Right ventricle myocardium superior (tissue), 1 donor: ENCODE results near the gene RAB1A. TPM values are rescaled to one million over a fixed set of nuclear protein-coding genes. Genes with fewer than 3 reads are reported as not detected.
"Not testable (repeated sequence)": the region's sequence is repeated elsewhere in the genome, so short reads cannot be mapped to it uniquely, and the experiment has no call there.

Source experiments
- ATAC-seq: fragments of 200-7000 bp; cut with Tn5 transposase; one replicate; pipeline ENCODE4 v1.9.1; 2020; ENCODE audit warnings: mild to moderate bottlenecking; ENCODE audit not compliant: poor library complexity
- DNase-seq: peaks from one replicate; pipeline ENCODE4 v3.0.0-alpha.2; 2020
- intact Hi-C: fragments of 100-400 bp; cut with DNase I; formaldehyde crosslinking; loops from one replicate; pipeline ENCODE4 v1.11.2; 2022
- long read RNA-seq: library from polyadenylated mRNA; unstranded; transcript quantifications from one replicate; pipeline ENCODE4 v2.0.0, GENCODE V29; 2021
- total RNA-seq: library from RNA; stranded (reverse); fragmentation: NEBNext Ultra II Directional; extraction: Animal tissue kit (Norgen Biotek cat#: 25700); gene quantifications from one replicate; pipeline ENCODE4 v1.2.1, GENCODE V29; 2021
- donor health status: DM: no; HTN: yes; CAD: no; lungs with severe emphysema.

The RAB1A gene
- 115 TPM for total RNA-seq
- long read RNA-seq, transcript RAB1A-203 (6 exons, 2,447 nt), result major isoform, 156 of 168 reads
- long read RNA-seq, partial matches to known transcripts, result 2 of 168 reads
- long read RNA-seq, other reads (novel, unspliced or antisense), result 8 of 168 reads

DNA sequence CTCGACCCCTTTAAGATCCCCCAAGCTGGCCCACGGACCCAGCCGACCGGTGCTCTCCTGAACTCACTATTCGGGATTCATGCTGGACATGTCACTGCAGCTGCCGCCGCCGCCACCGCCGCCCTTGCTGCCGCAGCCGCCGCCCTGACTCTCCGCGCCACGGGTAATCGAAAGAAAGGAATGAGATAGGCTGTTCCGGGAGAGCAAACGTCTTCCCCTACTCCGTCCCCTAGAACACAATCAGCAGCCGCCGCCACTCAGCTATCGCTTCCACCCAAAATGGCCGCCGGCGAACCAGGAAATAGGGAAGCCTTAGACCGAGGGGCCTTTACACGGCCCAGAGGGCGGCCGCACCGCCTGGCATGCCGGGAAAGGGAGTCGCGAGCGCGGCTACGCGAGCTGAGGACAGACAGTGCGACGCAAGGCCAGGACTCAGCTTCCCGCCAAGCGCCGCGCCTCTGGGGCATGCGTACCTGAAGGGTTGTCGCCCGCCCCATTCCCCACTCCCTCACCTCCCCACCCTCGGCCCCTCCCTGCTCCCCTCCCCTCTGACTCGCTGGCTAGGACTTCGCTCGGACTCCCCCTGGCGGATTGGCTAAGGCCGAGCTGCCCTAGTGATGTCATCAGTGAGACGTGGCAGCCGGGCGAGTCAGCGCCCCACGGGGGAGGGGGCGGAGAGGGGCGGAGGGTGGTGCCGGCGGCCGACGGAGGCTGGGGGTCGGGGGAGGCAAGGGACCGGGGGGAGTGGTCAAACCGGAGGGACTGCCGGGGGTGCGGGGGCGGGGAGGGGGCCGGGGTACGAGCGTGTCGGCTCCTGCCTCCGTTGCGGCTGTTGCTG, at the start of gene RAB1A:
Gene RAB1A, minus strand, starts transcription at position 281 of the 838 bp plus-strand sequence. Its CDS starts 191 bp downstream, at position 90.
- peak; percentile 95 for ATAC-seq
- intact Hi-C loops, result loop anchor here (10.0 kb wide), 1 partner anchor 55 kb away; no protein-coding TSS in a partner anchor
- DNase-seq, result peak; percentile 100

DNA sequence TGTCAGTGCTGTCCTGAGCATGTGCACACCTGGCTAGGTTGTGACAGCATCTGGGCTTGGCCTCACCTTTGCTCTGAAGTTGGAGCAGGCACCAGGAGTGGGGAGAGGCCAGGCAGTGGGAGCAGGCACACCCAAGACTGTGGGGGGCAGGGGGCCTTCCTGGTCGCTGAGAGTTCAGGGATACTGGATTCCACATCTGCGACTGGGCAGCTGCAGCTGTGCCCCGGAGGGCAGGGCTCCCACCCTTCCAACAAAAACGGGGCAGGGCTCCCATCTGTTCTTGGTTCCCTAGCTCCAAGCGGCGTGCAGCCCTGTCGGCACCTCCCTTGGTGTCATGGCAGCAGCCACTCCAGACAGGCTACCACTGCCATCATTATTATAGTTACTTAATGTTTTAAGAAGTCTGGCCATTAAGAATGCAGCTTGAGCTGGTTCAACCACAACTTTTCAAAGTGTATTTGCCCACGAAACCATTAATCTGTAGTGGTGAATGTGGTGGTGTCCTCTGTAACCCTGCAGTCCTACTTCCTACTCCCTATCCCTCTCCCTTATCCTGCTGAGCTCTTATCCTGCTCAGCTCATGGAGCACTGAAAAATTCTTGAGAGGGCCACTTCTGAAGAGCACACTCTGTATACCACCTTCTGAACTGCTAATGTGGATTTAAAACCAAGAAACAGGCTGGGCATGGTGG, 48.0 kb upstream of the RAB1A start:
- intact Hi-C loops, result no loop called here
- DNase-seq (no peak), ATAC-seq (no peak)

- intact Hi-C loops, result no loop called here
- no peak for DNase-seq
- ATAC-seq, result no peak
Observed at GRCh38 chr2:65175894-65176530, 46.1 kb upstream of the RAB1A start.

- DNase-seq, intact Hi-C loops, ATAC-seq: not testable (repeated sequence)
Observed at GRCh38 chr2:65174031-65174430, 44.1 kb upstream of the RAB1A start.

DNA sequence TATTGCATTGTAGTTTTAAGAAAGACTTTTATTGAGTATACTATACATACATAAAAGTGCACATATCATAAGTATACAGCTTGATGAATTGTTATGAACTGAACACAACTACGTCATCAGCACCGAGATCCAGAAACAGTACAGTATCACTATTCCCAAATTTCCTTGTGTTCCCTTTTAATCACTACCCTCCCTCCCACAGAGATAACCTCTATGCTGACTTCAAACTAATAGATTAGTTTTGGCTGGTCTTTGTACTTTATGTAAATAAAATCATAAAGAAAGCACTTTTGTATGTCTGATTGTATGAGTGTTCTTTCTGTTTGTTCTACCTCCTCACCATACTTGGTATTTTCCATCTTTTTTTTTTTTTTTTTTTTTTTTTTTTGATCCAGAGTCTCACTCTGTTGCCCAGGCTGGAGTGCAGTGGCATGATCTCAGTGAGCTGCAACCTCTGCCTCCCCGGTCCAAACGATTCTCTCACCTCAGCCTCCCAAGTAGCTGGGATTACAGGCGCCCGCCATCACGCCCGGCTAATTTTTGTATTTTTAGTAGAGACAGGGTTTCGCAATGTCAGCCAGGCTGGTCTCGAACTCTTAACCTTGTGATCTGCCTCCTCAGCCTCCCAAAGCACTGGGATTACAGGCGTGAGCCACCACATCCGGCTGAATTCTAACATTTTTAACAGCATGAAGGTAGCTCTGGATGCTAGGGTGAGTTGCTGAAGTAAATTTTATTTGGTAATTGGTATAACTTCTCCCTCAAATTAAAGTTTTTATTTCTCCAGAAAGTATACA, 43.3 kb upstream of the RAB1A start:
- intact Hi-C loops, result no loop called here
- no peak for DNase-seq
- no peak for ATAC-seq

DNA sequence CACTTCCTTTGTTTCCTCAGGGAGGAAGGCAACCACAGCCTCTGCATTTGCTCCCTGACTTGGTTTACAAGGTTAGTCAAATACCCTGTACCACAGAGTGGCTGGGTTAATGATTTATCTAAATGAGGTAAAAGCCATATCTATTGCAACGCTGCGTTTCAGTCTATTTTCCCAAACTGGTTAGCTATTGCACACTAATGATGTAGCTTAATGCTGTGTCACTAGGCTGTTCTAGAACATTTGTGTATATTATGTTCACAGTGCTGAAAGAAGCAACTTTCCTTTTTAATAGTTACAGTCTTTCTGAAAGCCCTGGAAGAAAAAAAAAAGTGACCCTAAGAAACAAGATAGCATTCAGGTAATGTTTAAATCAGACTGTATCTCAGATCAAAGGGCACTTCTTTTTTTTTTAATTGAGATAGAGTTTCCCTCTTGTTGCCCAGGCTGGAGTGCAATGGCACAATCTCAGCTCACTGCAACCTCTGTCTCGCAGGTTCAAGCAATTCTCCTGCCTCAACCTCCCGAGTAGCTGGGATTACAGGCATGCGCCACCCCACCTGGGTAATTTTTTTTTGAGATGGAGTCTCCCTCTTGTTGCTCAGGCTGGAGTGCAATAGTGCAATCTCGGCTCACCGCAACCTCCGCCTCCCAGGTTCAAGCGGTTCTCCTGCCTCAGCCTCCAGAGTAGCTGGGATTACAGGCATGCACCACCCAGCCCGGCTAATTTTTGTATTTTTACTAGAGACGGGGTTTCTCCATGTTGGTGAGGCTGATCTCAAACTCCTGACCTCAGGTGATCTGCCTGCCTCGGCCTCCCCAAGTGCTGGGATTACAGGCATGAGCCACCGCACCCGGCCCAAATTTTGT, 40.9 kb upstream of the RAB1A start:
- ATAC-seq, DNase-seq, intact Hi-C loops: not testable (repeated sequence)

DNA sequence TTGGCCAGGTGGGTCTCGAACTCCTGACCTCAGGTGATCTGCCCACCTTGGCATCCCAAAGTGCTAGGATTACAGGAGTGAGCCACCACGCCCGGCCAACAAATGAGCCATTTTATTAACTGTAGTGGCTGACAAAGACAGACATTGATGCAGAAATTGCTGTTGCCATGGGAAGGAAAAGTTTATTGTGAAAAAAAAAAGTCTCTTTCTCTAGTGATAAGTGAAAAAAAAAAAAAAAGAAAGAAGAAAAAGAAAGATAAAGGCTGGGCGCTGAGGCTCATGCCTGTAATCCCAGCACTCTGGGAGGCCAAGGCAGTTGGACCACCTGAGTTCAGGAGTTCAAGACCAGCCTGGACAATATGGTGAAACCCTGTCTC, 39.8 kb upstream of the RAB1A start:
- intact Hi-C loops, result no loop called here
- DNase-seq, result no peak
- no peak for ATAC-seq

GRCh38 chr2:65165558-65165957, 35.7 kb upstream of the RAB1A start:
- DNase-seq, result no peak
- intact Hi-C loops, result no loop called here
- peak; percentile 25 for ATAC-seq

GRCh38 chr2:65164426-65164891, 34.6 kb upstream of the RAB1A start:
- ATAC-seq (peak; percentile 84), DNase-seq (no peak)
- intact Hi-C loops, result no loop called here

GRCh38 chr2:65161551-65162100, 31.7 kb upstream of the RAB1A start:
- ATAC-seq (no peak), DNase-seq (no peak)
- intact Hi-C loops, result no loop called here

DNA sequence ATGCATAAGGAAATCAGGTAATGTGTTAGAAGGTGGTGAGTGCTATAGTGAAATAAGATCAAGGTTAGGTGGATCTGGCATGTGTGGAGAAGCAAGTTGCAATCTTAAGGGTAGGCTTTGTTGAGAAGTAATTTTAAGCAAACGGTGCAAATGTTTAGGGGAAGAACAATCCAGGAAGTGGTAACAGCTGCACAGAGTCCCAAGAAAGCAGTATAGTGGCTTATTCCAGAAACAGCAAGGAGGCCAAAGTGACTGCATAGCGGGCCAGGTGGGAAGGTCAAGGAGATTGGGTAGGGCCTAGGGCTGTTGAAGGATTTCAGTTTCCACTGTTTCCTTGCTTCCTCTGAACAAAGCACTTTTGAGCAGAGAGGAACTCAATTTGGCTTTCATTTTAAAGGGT, 30.0 kb upstream of the RAB1A start:
- intact Hi-C loops, result no loop called here
- no peak for DNase-seq
- peak; percentile 34 for ATAC-seq

DNA sequence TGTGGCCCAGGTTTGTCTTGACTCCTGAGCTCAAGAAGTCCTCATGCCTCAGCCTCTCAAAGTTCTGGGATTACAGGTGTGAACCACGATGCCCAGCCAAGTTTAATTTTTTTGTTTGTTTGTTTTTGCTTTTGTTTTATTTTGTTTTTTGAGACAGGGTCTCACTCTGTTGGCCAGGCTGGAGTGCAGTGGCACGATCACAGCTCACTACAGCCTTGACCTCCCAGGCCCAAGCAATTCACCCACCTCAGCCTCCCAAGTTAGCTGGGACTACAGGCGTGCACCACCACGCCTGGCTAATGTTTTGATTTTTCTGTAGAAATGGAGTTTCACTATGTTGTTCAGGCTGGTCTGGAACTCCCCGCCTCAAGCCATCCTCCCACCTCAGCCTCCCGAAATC, 29.4 kb upstream of the RAB1A start:
- intact Hi-C loops, result no loop called here
- DNase-seq (no peak), ATAC-seq (no peak)

DNA sequence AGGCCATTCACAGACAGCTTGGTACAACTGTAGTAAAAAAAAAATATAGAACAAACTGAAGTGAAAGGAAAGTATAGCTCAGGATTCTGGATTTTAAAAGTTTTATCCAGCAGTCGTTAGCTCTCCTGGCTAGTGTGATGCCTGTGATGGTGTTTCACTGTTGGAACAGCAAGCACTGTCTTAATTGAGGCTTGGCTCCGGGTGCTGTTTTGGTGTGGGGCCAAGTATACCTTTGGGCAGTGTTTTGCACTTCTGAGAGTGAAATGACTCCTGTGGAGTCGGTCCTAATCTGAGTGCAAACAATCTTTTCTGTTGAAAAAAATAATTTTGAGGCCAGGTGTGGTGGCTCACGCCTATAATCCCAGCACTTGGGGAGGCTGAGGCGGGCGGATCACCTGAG, 28.7 kb upstream of the RAB1A start:
- intact Hi-C loops, result no loop called here
- no peak for ATAC-seq
- DNase-seq, result no peak

DNA sequence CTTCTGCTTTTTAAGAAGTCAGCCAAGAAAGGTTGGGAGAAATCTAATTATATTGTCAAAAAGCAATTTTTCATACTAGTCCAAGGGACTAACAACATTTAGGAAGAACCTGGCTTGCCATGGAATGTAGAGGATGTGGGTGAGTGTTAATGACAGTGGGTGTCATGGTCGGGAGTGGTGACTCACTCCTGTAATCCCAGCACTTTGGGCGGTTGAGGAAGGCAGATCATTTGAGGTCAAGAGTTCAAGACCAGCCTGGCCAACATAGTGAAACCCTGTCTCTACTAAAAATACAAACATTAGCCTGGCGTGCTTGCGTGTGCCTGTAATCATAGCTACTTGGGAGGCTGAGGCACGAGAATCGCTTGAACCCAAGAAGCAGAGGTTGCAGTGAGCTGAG, 27.9 kb upstream of the RAB1A start:
- DNase-seq, intact Hi-C loops, ATAC-seq: not testable (repeated sequence)

DNA sequence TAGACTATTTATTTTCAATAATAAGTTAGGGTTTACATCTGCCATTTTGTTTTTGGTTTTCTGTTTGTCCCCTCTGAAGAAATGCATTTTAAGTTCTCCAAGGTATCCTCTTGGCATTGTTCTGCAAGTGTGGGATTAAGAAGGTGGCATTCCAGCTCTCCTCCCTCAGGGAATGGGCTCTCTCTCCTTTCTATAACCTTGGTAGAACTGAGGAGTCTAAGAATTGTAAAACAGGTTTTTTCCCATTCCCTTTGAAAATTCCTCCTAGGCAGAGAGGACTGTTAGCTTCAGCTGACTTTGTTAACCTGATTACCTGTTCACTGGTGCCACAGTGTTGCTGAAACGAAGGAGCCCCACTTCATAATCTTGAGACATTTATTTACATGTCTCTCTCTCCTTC, 26.1 kb upstream of the RAB1A start:
- ATAC-seq (no peak), DNase-seq (no peak)
- intact Hi-C loops, result no loop called here

DNA sequence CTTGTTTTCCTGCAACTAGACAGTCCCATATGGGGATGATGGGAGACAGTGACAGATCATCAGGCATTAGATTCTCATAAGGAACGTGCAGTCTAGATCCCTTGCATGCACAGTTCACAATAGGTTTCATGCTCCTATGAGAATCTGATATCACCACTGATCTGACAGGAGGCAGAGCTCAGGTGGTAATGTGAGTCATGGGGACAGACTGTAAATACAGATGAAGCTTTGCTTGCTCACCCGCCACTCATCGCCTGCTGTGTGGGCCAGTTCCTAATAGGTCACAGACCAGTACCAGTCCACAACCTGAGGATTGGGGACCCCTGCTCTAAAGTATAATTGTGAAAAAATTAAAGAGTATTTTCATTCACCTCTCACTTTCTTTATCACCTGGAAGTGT, 23.6 kb upstream of the RAB1A start:
- no peak for ATAC-seq
- no peak for DNase-seq
- intact Hi-C loops, result no loop called here

DNA sequence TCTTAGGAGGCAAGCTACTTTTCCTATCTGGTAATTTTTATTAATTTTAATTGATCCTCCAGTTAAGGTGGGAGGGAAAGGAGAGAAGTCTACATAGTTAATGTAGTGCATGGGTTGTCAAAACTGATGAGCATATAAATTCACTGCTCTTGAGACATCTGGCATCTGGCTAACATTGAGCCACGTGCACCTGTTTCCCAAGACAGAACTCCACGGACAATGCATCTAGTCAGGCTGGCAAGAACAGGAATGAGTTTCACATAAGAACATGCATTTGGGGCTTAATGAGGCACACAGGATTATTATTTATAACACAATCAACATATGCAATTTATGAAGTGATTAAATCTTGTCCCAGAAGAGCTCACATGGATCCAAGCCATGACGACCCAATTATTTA, 16.2 kb upstream of the RAB1A start:
- intact Hi-C loops, result no loop called here
- DNase-seq (no peak), ATAC-seq (no peak)
